ENCODE measurements around the gene HOXB1. TPM values are rescaled to one million over a fixed set of nuclear protein-coding genes. Genes with fewer than 3 reads are reported as not detected.
A peak's percentile ranks its signal among the peaks of the same experiment; 100 is the strongest.

HOXB1 gene
- total RNA-seq, 4 donors from 2014 or later: not detected

GRCh38 chr17:48548523-48549280, 17.9 kb upstream of the HOXB1 start:
- TF ChIP-seq POLR2A (IDR thresholded peaks at IDR 0.05): no peak
- TF ChIP-seq, protein P1, sequence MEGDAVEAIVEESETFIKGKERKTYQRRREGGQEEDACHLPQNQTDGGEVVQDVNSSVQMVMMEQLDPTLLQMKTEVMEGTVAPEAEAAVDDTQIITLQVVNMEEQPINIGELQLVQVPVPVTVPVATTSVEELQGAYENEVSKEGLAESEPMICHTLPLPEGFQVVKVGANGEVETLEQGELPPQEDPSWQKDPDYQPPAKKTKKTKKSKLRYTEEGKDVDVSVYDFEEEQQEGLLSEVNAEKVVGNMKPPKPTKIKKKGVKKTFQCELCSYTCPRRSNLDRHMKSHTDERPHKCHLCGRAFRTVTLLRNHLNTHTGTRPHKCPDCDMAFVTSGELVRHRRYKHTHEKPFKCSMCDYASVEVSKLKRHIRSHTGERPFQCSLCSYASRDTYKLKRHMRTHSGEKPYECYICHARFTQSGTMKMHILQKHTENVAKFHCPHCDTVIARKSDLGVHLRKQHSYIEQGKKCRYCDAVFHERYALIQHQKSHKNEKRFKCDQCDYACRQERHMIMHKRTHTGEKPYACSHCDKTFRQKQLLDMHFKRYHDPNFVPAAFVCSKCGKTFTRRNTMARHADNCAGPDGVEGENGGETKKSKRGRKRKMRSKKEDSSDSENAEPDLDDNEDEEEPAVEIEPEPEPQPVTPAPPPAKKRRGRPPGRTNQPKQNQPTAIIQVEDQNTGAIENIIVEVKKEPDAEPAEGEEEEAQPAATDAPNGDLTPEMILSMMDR (IDR thresholded peaks at IDR 0.05): no peak
- no peak overlapping the region for H3K4me3 ChIP-seq
- no peaks in the 10 kb centered on the region for H3K9me3 ChIP-seq
- peak overlapping the region; percentile 93 to 97 for H3K27ac ChIP-seq
- H3K4me1 ChIP-seq: peaks cover 12 to 17% of the 10 kb centered on the region in 2 donors
- intact Hi-C loops (cut with DNase I; ENCODE audit: low total_unique reads): no loop called here
- no peaks in the 10 kb centered on the region for H3K27me3 ChIP-seq
- DNase-seq: no peak
- no peaks in the 10 kb centered on the region for H3K36me3 ChIP-seq

- intact Hi-C loops (cut with DNase I; ENCODE audit: low total_unique reads): no loop called here
- H3K36me3 ChIP-seq: no peaks in the 10 kb centered on the region
- H3K4me3 ChIP-seq: peak overlapping the region; percentile 0 to 15
- H3K27ac ChIP-seq: peak overlapping the region; percentile 93 to 97
- no peaks in the 10 kb centered on the region for H3K27me3 ChIP-seq
- peaks cover 12 to 17% of the 10 kb centered on the region in 2 donors for H3K4me1 ChIP-seq
- no peak for DNase-seq
- TF ChIP-seq, protein P1 (IDR thresholded peaks at IDR 0.05): no peak
- TF ChIP-seq POLR2A (IDR thresholded peaks at IDR 0.05): no peak
- H3K9me3 ChIP-seq: no peaks in the 10 kb centered on the region
These were observed 17.2 kb upstream of the HOXB1 start for GRCh38 chr17:48547808-48548522.

DNA sequence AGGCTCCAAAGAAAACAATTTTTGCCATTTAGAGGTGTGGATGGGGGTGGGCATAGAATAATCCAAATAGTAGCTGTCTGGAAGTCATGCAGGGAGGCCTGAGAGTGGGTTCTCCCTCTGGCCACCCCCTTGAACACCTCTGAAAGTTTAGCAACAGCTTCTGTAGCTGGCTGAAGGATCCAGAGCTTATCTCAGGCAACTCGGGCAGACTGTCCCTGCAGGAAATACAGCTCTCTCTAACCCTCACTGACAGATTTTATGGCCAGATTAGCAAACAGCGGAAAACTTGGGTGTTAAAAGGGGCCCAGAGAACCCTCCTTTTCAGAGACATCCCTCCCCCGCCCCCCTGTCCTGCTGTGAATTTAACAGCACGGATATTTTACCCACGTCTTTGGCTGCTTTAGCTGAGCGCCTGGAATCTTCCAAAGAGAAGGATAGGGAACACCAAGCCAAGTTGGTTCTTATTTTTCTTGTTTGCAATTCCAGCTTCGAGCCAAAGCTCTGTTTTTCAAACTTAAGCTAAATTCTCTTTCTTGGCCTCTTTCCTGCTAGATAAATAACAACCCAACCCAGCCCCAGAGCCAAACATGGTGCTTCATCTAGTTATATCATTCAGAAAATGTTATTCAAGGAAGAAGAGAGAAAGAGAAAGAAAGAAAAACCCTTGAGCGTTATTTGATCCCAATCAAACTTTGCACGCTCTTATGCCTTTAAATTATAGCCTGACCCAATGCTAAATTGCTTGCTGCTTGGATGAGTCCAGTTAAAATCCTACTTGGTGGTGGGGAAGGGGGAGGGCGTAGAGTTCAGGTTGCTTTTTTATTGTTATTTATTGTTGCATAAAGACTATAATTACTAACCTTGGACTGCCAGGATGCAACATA, 16.4 kb upstream of the HOXB1 start:
- H3K4me3 ChIP-seq: peak overlapping the region; percentile 0 to 15

DNA sequence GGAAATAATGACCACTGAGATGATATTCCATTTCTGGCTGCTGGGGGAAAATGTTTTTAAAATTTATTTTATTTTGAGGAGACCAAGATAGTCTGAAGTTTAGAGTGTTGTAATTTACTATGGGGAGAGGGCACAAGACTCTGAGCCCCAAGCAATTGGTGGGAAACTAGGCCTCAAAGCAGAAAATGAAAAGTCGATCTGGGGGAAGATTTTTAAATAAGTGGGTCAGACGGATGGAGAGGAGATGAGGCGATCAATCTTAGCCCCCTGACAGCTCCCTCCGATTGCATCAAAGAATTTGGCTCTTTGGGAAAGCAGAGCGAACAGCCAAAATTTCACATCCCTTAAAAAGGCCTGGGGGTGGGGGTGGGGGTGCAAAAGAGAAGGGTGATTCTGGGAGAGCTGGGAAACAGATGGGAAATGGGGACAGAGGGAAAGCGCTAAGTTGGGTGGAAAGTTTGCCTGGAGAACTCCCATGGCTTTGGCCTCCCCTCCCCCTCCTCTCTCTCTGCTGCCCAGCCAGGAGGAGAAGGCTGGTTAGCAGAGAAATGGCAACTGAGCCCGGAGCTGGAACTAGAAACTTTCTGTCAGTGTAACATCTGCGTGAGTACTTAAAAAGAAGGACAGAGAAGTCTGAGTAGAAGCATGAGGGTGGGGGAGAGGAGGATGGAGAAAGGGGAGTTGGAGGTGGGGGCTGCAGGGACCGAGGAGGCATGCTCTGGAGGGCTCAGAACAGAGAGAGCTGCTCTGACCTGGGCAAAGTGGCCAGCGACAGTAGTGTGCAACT, 15.5 kb upstream of the HOXB1 start:
- peak in 1 of 2 donors; percentile 62 for DNase-seq
- TF ChIP-seq, protein P1 (IDR thresholded peaks at IDR 0.05): no peak
- TF ChIP-seq POLR2A (IDR thresholded peaks at IDR 0.05): no peak
- intact Hi-C loops (cut with DNase I; ENCODE audit: low total_unique reads): no loop called here
- Histone ChIP-seq H3K36me3 (no peaks in the 10 kb centered on the region), H3K4me3 (peak overlapping the region in 1 of 2 donors; percentile 15), H3K4me1 (peaks cover 12 to 17% of the 10 kb centered on the region in 2 donors), H3K27me3 (no peaks in the 10 kb centered on the region), H3K9me3 (no peaks in the 10 kb centered on the region), H3K27ac (peak overlapping the region; percentile 93 to 97)

More for the DNA sequence above, 16.4 kb upstream of the HOXB1 start:
- peak overlapping the region; percentile 93 to 97 for H3K27ac ChIP-seq
- H3K9me3 ChIP-seq: no peaks in the 10 kb centered on the region
- H3K27me3 ChIP-seq: no peaks in the 10 kb centered on the region
- peak; percentile 75 to 81 for DNase-seq
- no peak for TF ChIP-seq POLR2A (IDR thresholded peaks at IDR 0.05)
- TF ChIP-seq, protein P1 (IDR thresholded peaks at IDR 0.05): peak in 1 of 4 experiments; percentile 3
- intact Hi-C loops (cut with DNase I; ENCODE audit: low total_unique reads): no loop called here
- peaks cover 12 to 17% of the 10 kb centered on the region in 2 donors for H3K4me1 ChIP-seq
- no peaks in the 10 kb centered on the region for H3K36me3 ChIP-seq
